ENCODE measurements around the gene GGCX. TPM values are rescaled to one million over a fixed set of nuclear protein-coding genes. Genes with fewer than 3 reads are reported as not detected.
A peak's percentile ranks its signal among the peaks of the same experiment; 100 is the strongest.

Gene GGCX
- total and polyA plus RNA-seq, 2 of the 13 experiments (the other 11 are each of a cell fraction or from before 2014, with no cell fraction given) = 72.5 to 103 TPM

GRCh38 chr2:85602476-85603234 is 41.4 kb upstream of the GGCX start, which contains the start of gene TMEM150A (continued):
- TF ChIP-seq PRDM4 (CRISPR knock-in tag; IDR thresholded peaks at IDR 0.05; ENCODE audit: borderline replicate concordance) (no peak), KLF13 (CRISPR knock-in tag; IDR thresholded peaks at IDR 0.05) (0 out of 2 replicates have a peak, but pooled peaks have one; percentile 88), GTF3A (CRISPR knock-in tag; conservative IDR thresholded peaks at IDR 0.05) (no peak), E2F1 (CRISPR knock-in tag; IDR thresholded peaks at IDR 0.05) (no peak), ZNF160 (CRISPR knock-in tag; IDR thresholded peaks at IDR 0.05) (no peak), TEAD3 (CRISPR knock-in tag; optimal IDR thresholded peaks at IDR 0.05; ENCODE audit: borderline replicate concordance) (no peak), MED8 (CRISPR knock-in tag; IDR thresholded peaks at IDR 0.05; ENCODE audit: insufficient replicate concordance) (peak; percentile 89), SMYD3 (CRISPR knock-in tag; IDR thresholded peaks at IDR 0.05) (no peak), ZNF30 (CRISPR knock-in tag; IDR thresholded peaks at IDR 0.05) (0 out of 2 replicates have a peak, but pooled peaks have one; percentile 59), STAG1 (CRISPR knock-in tag; IDR thresholded peaks at IDR 0.05) (0 out of 2 replicates have a peak, but pooled peaks have one; percentile 5), GFI1 (CRISPR knock-in tag; IDR thresholded peaks at IDR 0.05; ENCODE audit: borderline replicate concordance) (no peak; the same call in 1 of the 2 replicates), MTF2 (CRISPR knock-in tag; IDR thresholded peaks at IDR 0.05; ENCODE audit: borderline replicate concordance) (peak; percentile 60; the same call in 1 of the 2 replicates), ZFY (CRISPR knock-in tag; IDR thresholded peaks at IDR 0.05) (peak; percentile 97), PCBP2 (optimal IDR thresholded peaks at IDR 0.05; ENCODE audit: low read depth, low read length, poor library complexity, severe bottlenecking) (no peak), KLF15 (CRISPR knock-in tag; IDR thresholded peaks at IDR 0.05; ENCODE audit: borderline replicate concordance) (peak; percentile 27; the same call in 1 of the 2 replicates), ZNF639 (CRISPR knock-in tag; conservative IDR thresholded peaks at IDR 0.05) (peak; percentile 76), ZNF44 (CRISPR knock-in tag; IDR thresholded peaks at IDR 0.05) (no peak), ZNF724P (CRISPR knock-in tag; IDR thresholded peaks at IDR 0.05; ENCODE audit: borderline replicate concordance) (no peak), ZBTB26 (CRISPR knock-in tag; IDR thresholded peaks at IDR 0.05; ENCODE audit: borderline replicate concordance) (no peak; the same call in 1 of the 2 replicates), MAFF (IDR thresholded peaks at IDR 0.05; ENCODE audit: low read depth, low read length) (no peak), ZNF451 (CRISPR knock-in tag; IDR thresholded peaks at IDR 0.05) (peak; percentile 87; the same call in 1 of the 2 replicates), MIER2 (CRISPR knock-in tag; IDR thresholded peaks at IDR 0.05) (no peak)
- TF ChIP-seq, protein P1, sequence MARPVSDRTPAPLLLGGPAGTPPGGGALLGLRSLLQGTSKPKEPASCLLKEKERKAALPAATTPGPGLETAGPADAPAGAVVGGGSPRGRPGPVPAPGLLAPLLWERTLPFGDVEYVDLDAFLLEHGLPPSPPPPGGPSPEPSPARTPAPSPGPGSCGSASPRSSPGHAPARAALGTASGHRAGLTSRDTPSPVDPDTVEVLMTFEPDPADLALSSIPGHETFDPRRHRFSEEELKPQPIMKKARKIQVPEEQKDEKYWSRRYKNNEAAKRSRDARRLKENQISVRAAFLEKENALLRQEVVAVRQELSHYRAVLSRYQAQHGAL (CRISPR knock-in tag; IDR thresholded peaks at IDR 0.05; ENCODE audit: not compliant biosample characterization) = no peak

Measured in HepG2 (cell line).